Measurements from ENCODE around the gene ITGA7.

ITGA7 gene

GRCh38 chr12:55736076-55736475 lies 28.4 kb upstream of the ITGA7 start:
- no peak for DNase-seq (ENCODE audit: low spot score)

- no peak for DNase-seq (ENCODE audit: low spot score)
Observed at GRCh38 chr12:55734595-55734994, 26.9 kb upstream of the ITGA7 start.

- no peak for DNase-seq (ENCODE audit: low spot score)
Observed at GRCh38 chr12:55733858-55734257, 26.2 kb upstream of the ITGA7 start.

- no peak for DNase-seq (ENCODE audit: low spot score)
Observed at GRCh38 chr12:55733021-55733555, 25.4 kb upstream of the ITGA7 start.

GRCh38 chr12:55732288-55732687 lies 24.6 kb upstream of the ITGA7 start:
- DNase-seq (ENCODE audit: low spot score) = no peak

DNA sequence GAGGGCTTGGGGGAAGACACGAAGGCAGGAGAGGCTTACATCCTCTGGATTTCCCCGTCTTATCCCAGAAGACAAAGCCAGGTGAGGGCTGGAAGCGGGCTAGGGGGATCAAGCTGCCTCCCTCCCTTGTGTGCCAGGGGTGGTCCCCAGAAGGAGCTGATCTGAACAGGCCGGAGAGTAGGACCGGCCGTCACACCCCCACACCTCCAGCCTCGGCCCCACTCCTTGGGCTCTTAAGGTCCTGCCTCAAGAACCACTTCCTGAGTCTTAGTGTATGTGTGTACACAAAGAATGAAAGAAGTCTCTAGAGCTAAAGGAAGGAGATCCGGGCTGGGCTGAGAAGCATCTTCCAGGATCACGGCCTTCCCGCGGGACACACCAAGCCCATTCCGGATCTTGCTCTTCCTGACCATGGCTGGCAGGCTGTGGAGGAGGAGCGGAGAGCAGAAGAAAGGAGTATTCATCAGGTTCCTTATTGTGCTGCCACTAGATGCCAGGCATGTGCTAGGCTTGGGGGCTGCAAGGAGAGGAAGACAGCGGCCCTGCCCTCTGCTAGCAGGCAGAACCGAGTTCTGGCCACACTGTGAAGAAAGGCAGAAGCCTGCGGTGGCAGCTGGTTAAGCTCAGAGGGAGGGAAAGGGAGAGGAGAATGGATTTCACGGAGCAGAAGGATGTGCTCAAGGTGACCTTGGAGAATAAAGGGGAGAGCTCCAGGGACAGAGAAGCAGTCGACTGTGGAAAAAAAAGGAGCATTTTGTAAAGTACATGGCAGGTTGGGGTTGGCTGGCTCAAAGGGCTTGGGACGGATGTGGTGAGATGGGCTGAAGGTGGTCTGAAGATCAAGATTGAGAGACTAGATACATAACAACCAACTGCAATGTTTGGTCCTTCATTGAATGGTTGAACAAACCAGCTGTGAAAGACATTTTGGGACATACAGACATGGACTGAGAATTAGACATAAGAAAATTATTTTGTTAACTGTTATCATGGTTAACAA lies 22.4 kb upstream of the ITGA7 start:
- DNase-seq (ENCODE audit: low spot score) = peak; percentile 58

DNA sequence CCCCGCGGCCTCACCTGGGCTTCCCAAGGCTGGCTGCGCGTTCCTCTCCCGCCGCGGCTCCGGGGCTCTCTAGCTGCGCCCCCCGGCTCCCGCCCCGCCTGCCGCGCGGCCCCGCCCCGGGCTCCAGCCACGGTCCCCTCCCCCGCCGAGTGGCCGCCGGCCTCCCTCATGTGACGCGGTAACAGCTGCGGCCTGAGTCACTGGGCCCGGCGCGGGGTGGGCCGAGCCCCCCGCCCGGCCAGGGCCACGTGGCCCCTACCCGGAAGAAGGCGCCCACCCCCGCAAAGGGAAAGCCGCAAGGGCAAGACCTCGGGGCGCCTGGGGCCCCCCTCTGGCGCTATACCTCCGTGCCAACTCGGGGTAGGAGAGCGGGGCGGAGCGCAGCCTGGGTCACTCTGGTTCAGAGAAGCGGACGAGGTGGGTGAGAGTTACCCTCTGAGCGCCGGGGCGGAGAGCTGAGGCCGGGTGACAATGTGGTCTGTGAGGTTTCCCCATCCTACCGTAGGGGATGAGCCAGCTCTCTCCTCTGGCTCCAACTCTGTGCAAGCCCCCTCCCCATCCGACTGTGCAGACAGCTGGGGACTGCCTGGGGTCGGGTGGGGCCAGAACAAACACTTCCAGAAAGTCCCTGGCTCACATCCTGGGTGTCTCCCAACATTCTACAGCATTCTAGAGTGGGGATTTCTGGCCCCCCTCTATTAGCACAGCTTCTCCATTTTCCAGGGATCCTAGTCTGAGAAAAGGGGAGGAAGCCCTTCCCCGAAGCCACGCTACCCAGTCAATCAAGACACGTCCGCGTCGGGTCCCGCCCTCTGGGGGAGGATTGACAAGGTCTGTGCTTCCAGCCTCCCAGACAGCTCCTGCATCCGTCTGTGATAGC lies 21.5 kb upstream of the ITGA7 start, which contains the start of gene CD63:
CD63 (minus strand) TSS at position 71 of the 880 bp plus-strand sequence. CDS start 668 bp downstream, outside the sequence.
- DNase-seq (ENCODE audit: low spot score) = peak; percentile 85

- no peak for DNase-seq (ENCODE audit: low spot score)
Observed at GRCh38 chr12:55728186-55728938, 20.7 kb upstream of the ITGA7 start.

DNA sequence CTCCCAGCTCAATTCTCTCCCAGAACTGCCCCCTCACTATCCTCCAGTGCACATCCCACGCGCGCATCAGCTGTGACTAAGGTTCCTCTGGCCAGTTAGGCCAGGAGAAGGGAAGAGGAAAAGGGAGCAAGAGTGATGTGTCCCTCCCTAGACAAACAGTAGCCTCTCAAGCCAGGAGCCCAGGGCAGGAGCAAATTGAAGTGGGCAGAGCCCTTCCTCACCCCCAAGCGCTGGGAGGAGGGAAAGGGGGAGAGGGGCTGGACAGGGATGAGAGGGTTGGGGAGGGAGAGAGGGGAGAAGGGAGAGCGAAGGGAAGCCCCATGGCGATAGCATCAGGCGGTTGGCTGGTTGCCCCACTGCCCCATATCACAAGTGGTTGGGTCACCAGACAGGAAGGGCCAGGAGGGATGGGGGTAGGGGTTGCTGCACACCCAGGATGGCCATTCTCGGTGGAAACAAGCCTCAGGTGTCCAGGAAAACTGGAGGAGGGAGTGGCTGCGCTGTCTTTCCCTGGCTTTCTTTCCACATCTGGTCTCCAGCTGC lies 20.0 kb upstream of the ITGA7 start:
- no peak for DNase-seq (ENCODE audit: low spot score)

- DNase-seq (ENCODE audit: low spot score) = no peak
Observed at GRCh38 chr12:55726971-55727370, 19.3 kb upstream of the ITGA7 start.

GRCh38 chr12:55725556-55725955 lies 17.9 kb upstream of the ITGA7 start:
- no peak for DNase-seq (ENCODE audit: low spot score)

DNA sequence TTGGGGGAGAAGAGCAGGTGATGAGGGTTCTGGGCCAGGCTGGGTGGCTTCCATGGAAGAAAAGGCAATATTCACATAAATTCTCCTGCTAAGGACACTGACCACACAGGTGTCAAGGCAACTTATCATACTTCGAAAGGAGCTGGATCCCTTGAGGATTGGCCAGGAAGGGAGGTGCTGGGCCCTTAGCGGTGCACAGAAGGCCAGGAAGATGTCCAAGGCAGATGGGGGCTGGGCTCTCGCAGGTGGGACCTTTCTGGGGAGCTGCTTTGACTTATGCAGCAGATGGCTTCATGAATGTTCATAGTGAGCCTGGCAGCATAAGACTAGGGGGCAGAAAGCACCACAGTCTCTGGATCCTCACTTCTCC lies 17.2 kb upstream of the ITGA7 start:
- no peak for DNase-seq (ENCODE audit: low spot score)

DNA sequence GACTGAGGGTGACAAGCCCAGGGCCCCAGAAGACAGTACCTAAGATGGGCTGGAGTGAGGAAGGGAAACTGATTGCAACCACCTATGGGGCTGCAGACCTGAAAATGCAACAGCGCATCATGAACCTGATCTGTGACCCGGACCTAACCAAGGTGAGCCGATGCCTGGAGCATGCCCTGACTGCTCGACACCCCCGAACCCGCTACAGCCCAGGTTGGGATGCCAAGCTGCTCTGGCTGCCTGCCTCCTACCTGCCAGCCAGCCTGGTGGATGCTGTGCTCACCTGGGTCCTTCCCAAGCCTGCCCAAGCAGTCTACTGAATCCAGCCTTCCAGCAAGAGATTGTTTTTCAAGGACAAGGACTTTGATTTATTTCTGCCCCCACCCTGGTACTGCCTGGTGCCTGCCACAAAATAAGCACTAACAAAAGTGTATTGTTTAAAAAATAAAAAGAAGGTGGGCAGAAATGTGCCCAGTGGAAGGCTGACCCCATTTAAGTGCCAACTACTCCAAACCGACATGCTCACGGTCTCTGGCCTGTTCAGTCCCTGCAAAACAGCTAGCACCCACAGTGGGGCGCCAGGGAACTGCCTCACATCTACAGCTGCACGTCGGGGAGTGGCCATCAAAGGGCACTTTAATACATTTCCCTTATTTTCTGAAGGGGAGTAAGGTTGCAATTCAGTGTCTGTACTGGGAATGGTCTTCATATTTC lies 16.7 kb upstream of the ITGA7 start:
- DNase-seq (ENCODE audit: low spot score) = no peak

DNA sequence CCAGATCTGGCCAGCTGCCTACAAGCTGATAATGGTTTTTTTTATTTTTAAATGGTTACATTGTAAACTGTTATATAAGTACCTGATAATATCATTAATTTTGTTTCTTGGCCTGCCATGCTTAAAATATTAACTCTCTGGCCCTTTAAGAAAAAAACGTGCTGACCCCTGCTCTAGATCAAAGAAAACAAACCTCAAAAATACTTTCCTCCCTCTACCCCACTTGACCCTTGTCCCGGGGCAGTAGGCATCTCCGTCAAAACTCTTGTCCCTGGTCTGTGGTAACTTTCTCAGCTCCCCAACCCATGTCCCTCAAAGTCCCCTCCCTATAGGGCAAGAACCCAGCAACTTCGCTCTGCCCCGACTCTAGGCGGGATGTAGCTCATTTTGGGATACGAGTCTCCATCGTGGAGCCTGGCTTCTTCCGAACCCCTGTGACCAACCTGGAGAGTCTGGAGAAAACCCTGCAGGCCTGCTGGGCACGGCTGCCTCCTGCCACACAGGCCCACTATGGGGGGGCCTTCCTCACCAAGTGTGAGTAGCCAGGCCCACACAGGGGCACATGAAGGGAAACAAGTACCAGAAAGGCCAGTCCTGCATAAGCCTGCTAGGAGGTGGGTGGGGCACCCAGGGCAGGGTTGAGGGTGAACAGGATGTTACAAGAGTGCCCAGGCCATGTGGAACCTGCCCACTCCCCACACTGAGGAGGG lies 16.0 kb upstream of the ITGA7 start:
- no peak for DNase-seq (ENCODE audit: low spot score)

DNA sequence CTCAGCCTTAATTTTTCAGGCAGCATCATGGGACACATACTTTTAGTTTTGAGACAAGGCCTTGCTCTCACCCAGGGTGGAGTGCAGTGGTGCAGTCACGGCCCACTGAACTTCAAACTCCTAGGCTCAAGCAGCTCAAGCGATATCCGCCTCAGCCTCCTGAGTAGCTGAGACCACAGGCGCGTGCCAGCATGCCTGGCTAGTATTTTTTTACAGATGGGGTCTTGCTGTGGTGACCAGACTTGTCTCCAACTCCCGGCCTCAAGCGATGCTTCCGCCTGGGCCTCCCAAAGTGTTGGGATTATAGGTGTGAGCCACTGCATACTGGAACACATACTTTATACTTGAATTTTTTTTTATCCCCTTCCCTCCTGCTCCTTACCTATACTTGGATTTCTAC lies 15.2 kb upstream of the ITGA7 start:
- no peak for DNase-seq (ENCODE audit: low spot score)

- no peak for DNase-seq (ENCODE audit: low spot score)
Observed at GRCh38 chr12:55721601-55722213, 14.0 kb upstream of the ITGA7 start.

DNA sequence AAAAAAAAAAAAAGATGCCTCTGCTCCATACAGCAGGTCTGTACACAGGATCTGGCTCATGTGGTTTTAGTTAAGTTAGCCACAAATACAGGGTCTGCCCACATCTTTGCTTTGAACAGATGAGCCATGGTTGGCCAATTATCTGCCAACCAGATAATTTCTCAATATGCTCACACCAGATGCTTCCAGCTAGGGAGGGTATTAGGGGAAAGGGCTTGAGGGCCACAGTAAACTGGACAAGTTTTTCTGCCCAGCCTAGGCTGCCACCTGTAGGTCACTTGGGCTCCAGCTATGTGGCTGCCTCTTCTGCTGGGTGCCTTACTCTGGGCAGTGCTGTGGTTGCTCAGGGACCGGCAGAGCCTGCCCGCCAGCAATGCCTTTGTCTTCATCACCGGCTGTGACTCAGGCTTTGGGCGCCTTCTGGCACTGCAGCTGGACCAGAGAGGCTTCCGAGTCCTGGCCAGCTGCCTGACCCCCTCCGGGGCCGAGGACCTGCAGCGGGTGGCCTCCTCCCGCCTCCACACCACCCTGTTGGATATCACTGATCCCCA lies 13.3 kb upstream of the ITGA7 start:
- DNase-seq (ENCODE audit: low spot score) = peak; percentile 86

GRCh38 chr12:55720071-55720564 lies 12.4 kb upstream of the ITGA7 start, which contains the start of gene RDH5:
Gene RDH5, plus strand, starts transcription at chr12:55720393. Its CDS starts 792 bp downstream, at chr12:55721185.
- DNase-seq (ENCODE audit: low spot score) = no peak

GRCh38 chr12:55719371-55719770 lies 11.7 kb upstream of the ITGA7 start:
- no peak for DNase-seq (ENCODE audit: low spot score)
